Epithelial cell of proximal tubule (primary cell): ENCODE data around the gene OCSTAMP. TPM values are rescaled to one million over a fixed set of nuclear protein-coding genes. Genes with fewer than 3 reads are reported as not detected.

ENCODE experiments used
- DNase-seq: peaks from one replicate; pipeline ENCODE4 v3.0.0-alpha.2; 2011; ENCODE audit warnings: low read depth
- H3K4me3 ChIP-seq: 2 replicates; pipeline ENCODE4 v1.5.1; 2011; ENCODE audit warnings: low read depth, mild to moderate bottlenecking, low read length
- CTCF ChIP-seq: conservative IDR thresholded peaks from 2 replicates; pipeline ENCODE4 v1.5.1; 2012; ENCODE audit warnings: low read depth, mild to moderate bottlenecking, low read length
- total RNA-seq: library from RNA; depleted of rRNA; stranded (reverse); fragments of >200 nt; gene quantifications from 2 replicates; pipeline ENCODE4 v1.2.3, GENCODE V29; 2015

The OCSTAMP gene
- total RNA-seq, 1 donor from 2014 or later = not detected

GRCh38 chr20:46581391-46581790 lies 30.9 kb upstream of the OCSTAMP start:
- no peak overlapping the region for H3K4me3 ChIP-seq
- DNase-seq = no peak
- no peak for TF ChIP-seq CTCF

GRCh38 chr20:46580613-46581205 lies 30.3 kb upstream of the OCSTAMP start:
- DNase-seq = no peak
- TF ChIP-seq CTCF = no peak
- no peak overlapping the region for H3K4me3 ChIP-seq

- no peak for DNase-seq
- H3K4me3 ChIP-seq = no peak overlapping the region
- no peak for TF ChIP-seq CTCF
These were observed 28.3 kb upstream of the OCSTAMP start for GRCh38 chr20:46578745-46579144.

GRCh38 chr20:46576774-46577395 lies 26.4 kb upstream of the OCSTAMP start:
- TF ChIP-seq CTCF = no peak
- no peak for DNase-seq
- H3K4me3 ChIP-seq = no peak overlapping the region

GRCh38 chr20:46575937-46576461 lies 25.5 kb upstream of the OCSTAMP start:
- DNase-seq = no peak
- no peak for TF ChIP-seq CTCF
- no peak overlapping the region for H3K4me3 ChIP-seq

- H3K4me3 ChIP-seq = no peak overlapping the region
- TF ChIP-seq CTCF = no peak
- DNase-seq = no peak
These were observed 24.9 kb upstream of the OCSTAMP start for GRCh38 chr20:46575394-46575793.
